H1 (cell line): Measurements from ENCODE around the gene EXOC1. TPM values are rescaled to one million over a fixed set of nuclear protein-coding genes. Genes with fewer than 3 reads are reported as not detected.

Experiments used
- CTCF ChIA-PET: fragments of 300-600 bp; sonication (Branson Sonifier 250); formaldehyde crosslinking; loops from one replicate; lab custom pipeline; 2021; ENCODE audit not compliant: partially characterized antibody; lab: Charles Lee
- POLR2A ChIA-PET: fragments of 300-600 bp; sonication (Branson Sonifier 250); formaldehyde crosslinking; loops from one replicate; lab custom pipeline; 2021; ENCODE audit warnings: inconsistent platforms; ENCODE audit not compliant: partially characterized antibody; lab: Charles Lee
- DNase-seq, 2 experiments: peaks; one replicate each; pipeline versions ENCODE4 v3.0.0 to v3.0.0-alpha.2; 2010 to 2022; ENCODE audit warnings: low spot score in 2 of 2, low read depth in 1 of 2, mixed read lengths in 1 of 2
- FAIRE-seq: peaks from 2 replicates; lab custom pipeline; 2011; peaks lifted over from hg19 to GRCh38; lab: Jason Lieb, UNC
- H2AFZ ChIP-seq: 2 replicates; pipeline ENCODE4 v1.8.1; 2012; ENCODE audit warnings: low read length, inconsistent platforms
- H2AK5ac ChIP-seq: 2 replicates; pipeline ENCODE4 v1.6.1; 2013; ENCODE audit warnings: low read depth, low read length
- H2BK120ac ChIP-seq: replicated peaks from 2 replicates; pipeline ENCODE3; 2013; ENCODE audit warnings: low read depth, low read length, inconsistent platforms
- H2BK12ac ChIP-seq: 2 replicates; pipeline ENCODE4 v1.6.1; 2013; ENCODE audit warnings: low read depth, low read length
- H2BK15ac ChIP-seq: 2 replicates; pipeline ENCODE4 v1.6.1; 2013; ENCODE audit warnings: low read length
- H2BK20ac ChIP-seq: 2 replicates; pipeline ENCODE4 v1.6.1; 2013; ENCODE audit warnings: low read length
- H2BK5ac ChIP-seq: 2 replicates; pipeline ENCODE4 v1.6.1; 2013; ENCODE audit warnings: low read depth, low read length
- H3K14ac ChIP-seq: 2 replicates; pipeline ENCODE4 v1.6.1; 2013; ENCODE audit warnings: inconsistent platforms; ENCODE audit not compliant: insufficient read length
- H3K18ac ChIP-seq: 2 replicates; pipeline ENCODE4 v1.6.1; 2013; ENCODE audit warnings: low read length; ENCODE audit errors: extremely low read depth
- H3K23ac ChIP-seq: 2 replicates; pipeline ENCODE4 v1.6.1; 2013; ENCODE audit warnings: inconsistent platforms; ENCODE audit not compliant: insufficient read length
- H3K23me2 ChIP-seq: 2 replicates; pipeline ENCODE4 v1.6.1; 2013; ENCODE audit warnings: low read depth, low read length
- H3K27ac ChIP-seq: 2 replicates; pipeline ENCODE4 v1.6.1; 2011; ENCODE audit warnings: low read depth, low read length, inconsistent platforms
- H3K27me3 ChIP-seq, 4 experiments: replicated peaks in 1 of 4; 1 replicate in 1 of 4; 2 replicates in 3 of 4; pipeline versions ENCODE4 v1.6.1 to v1.8.1; 2011 to 2013; ENCODE audit warnings: low read length in 3 of 4, mild to moderate bottlenecking in 3 of 4, inconsistent platforms in 2 of 4, mixed read lengths in 2 of 4, moderate library complexity in 1 of 4; ENCODE audit not compliant: control insufficient read depth in 3 of 4, insufficient read depth in 3 of 4; ENCODE audit errors: extremely low read depth in 1 of 4
- H3K36me3 ChIP-seq, 4 experiments: 2 replicates each; pipeline versions ENCODE4 v1.6.1 to v1.8.1; 2011 to 2013; ENCODE audit warnings: mild to moderate bottlenecking in 4 of 4, low read length in 3 of 4, moderate library complexity in 2 of 4, control low read depth in 1 of 4, inconsistent platforms in 1 of 4; ENCODE audit not compliant: insufficient read depth in 4 of 4, control insufficient read depth in 2 of 4
- H3K4ac ChIP-seq: replicated peaks from 2 replicates; pipeline ENCODE3; 2013; ENCODE audit warnings: low read length, low read depth, mixed read lengths, inconsistent platforms; ENCODE audit not compliant: insufficient read length
- H3K4me1 ChIP-seq, 4 experiments: replicated peaks in 1 of 4; 1 replicate in 1 of 4; 2 replicates in 3 of 4; pipeline versions ENCODE4 v1.6.1 to v1.8.1; 2011 to 2013; ENCODE audit warnings: low read length in 3 of 4, inconsistent platforms in 2 of 4, mixed read lengths in 1 of 4; ENCODE audit not compliant: insufficient read depth in 4 of 4, control insufficient read depth in 3 of 4
- H3K4me2 ChIP-seq, 2 experiments: 2 replicates each; pipeline versions ENCODE4 v1.6.1 to v1.8.1; 2011 to 2013; ENCODE audit warnings: low read depth in 2 of 2, low read length in 2 of 2, control low read depth in 1 of 2, inconsistent platforms in 1 of 2, mild to moderate bottlenecking in 1 of 2; ENCODE audit not compliant: insufficient read depth in 1 of 2
- H3K4me3 ChIP-seq, 4 experiments: fragments of 200-600, 300-600 bp in 1 of 4; sonication (generic), shearing (Covaris generic), sonication (Bioruptor Twin) in 1 of 4; 2 replicates each; pipeline versions ENCODE4 v1.5.1 to v1.8.1; 2011 to 2016; ENCODE audit warnings: low read length in 4 of 4, low read depth in 3 of 4, control low read depth in 2 of 4, inconsistent platforms in 2 of 4, mild to moderate bottlenecking in 2 of 4, mixed read lengths in 1 of 4, moderate library complexity in 1 of 4; ENCODE audit not compliant: insufficient read depth in 2 of 4; ENCODE audit errors: extremely low read depth in 1 of 4
- H3K56ac ChIP-seq: replicated peaks from 2 replicates; pipeline ENCODE3; 2013; ENCODE audit warnings: low read depth, mild to moderate bottlenecking, mixed read lengths, low read length, inconsistent platforms; ENCODE audit not compliant: insufficient read length
- H3K79me1 ChIP-seq: 2 replicates; pipeline ENCODE4 v1.6.1; 2013; ENCODE audit warnings: low read depth, low read length, control low read depth
- H3K79me2 ChIP-seq, 2 experiments: 2 replicates each; pipeline versions ENCODE4 v1.6.1 to v1.8.1; 2012 to 2013; ENCODE audit warnings: low read length in 2 of 2, mild to moderate bottlenecking in 2 of 2, inconsistent platforms in 1 of 2; ENCODE audit not compliant: insufficient read depth in 2 of 2, control insufficient read depth in 1 of 2
- H3K9ac ChIP-seq, 4 experiments: replicated peaks in 1 of 4; 1 replicate in 1 of 4; 2 replicates in 3 of 4; pipeline versions ENCODE4 v1.6.1 to v1.8.1; 2011 to 2013; ENCODE audit warnings: low read depth in 3 of 4, low read length in 3 of 4, control low read depth in 2 of 4, mild to moderate bottlenecking in 2 of 4, moderate library complexity in 2 of 4, inconsistent platforms in 1 of 4; ENCODE audit errors: extremely low read depth in 1 of 4
- H3K9me3 ChIP-seq, 2 experiments: 2 replicates each; pipeline versions ENCODE4 v1.6.1 to v1.8.1; 2012 to 2013; ENCODE audit warnings: mild to moderate bottlenecking in 2 of 2, moderate library complexity in 2 of 2, control low read depth in 1 of 2, inconsistent platforms in 1 of 2, low read depth in 1 of 2, low read length in 1 of 2, mixed read lengths in 1 of 2; ENCODE audit not compliant: insufficient read depth in 2 of 2
- H4K20me1 ChIP-seq, 2 experiments: replicated peaks in 1 of 2; 2 replicates each; pipeline versions ENCODE3 to v1.8.1; 2011 to 2013; ENCODE audit warnings: inconsistent platforms in 2 of 2, low read length in 2 of 2, mild to moderate bottlenecking in 1 of 2; ENCODE audit not compliant: insufficient read depth in 2 of 2, control insufficient read depth in 1 of 2
- H4K5ac ChIP-seq: 2 replicates; pipeline ENCODE4 v1.6.1; 2013; ENCODE audit warnings: low read length, low read depth, mixed read lengths, inconsistent platforms; ENCODE audit not compliant: insufficient read length
- H4K8ac ChIP-seq: 2 replicates; pipeline ENCODE4 v1.8.0; 2013; ENCODE audit warnings: mild to moderate bottlenecking, moderate library complexity, low read length, inconsistent platforms; ENCODE audit not compliant: insufficient read depth; ENCODE audit errors: extremely low read depth
- H4K91ac ChIP-seq: replicated peaks from 2 replicates; pipeline ENCODE3; 2013; ENCODE audit warnings: low read length, mixed read lengths, inconsistent platforms; ENCODE audit not compliant: insufficient read length
- BACH1 ChIP-seq: IDR thresholded peaks from 2 replicates; pipeline ENCODE4 v1.6.1; 2012; ENCODE audit warnings: low read length, improper control_type of control experiment
- CHD1 ChIP-seq: IDR thresholded peaks from 2 replicates; pipeline ENCODE4 v1.6.1; 2012; ENCODE audit warnings: low read depth, low read length, improper control_type of control experiment
- CREB1 ChIP-seq: IDR thresholded peaks from 2 replicates; pipeline ENCODE4 v1.6.1; 2012; ENCODE audit warnings: inconsistent platforms
- CTCF ChIP-seq, 3 experiments: IDR thresholded peaks; 1 replicate in 2 of 3; 2 replicates in 1 of 3; pipeline versions ENCODE4 v1.5.1 to v1.6.1; 2011; ENCODE audit warnings: low read length in 3 of 3, mild to moderate bottlenecking in 3 of 3, inconsistent platforms in 2 of 3, low read depth in 1 of 3, moderate library complexity in 1 of 3; ENCODE audit not compliant: insufficient read depth in 1 of 3; ENCODE audit errors: control extremely low read depth in 1 of 3
- EZH2 ChIP-seq: fragments of 200-600 bp; sonication (generic); IDR thresholded peaks from 2 replicates; pipeline ENCODE4 v1.7.1; 2012; ENCODE audit warnings: low read depth, mild to moderate bottlenecking, moderate library complexity, low read length, inconsistent platforms; ENCODE audit not compliant: severe bottlenecking
- HDAC2 ChIP-seq, 2 experiments: fragments of 300-600 bp in 1 of 2; sonication (generic) in 1 of 2; IDR thresholded peaks; 2 replicates each; pipeline ENCODE4 v1.6.1; 2011 to 2012; ENCODE audit warnings: low read depth in 2 of 2, low read length in 2 of 2, mild to moderate bottlenecking in 2 of 2, moderate library complexity in 2 of 2, borderline replicate concordance in 1 of 2, inconsistent platforms in 1 of 2
- JUND ChIP-seq: IDR thresholded peaks from 2 replicates; pipeline ENCODE4 v1.6.1; 2011; ENCODE audit warnings: mild to moderate bottlenecking, improper control_type of control experiment, low read length
- POLR2A ChIP-seq, 2 experiments: IDR thresholded peaks; 1 replicate in 1 of 2; 2 replicates in 1 of 2; pipeline ENCODE4 v1.6.1; 2011; ENCODE audit warnings: low read depth in 2 of 2, low read length in 2 of 2, mild to moderate bottlenecking in 2 of 2; ENCODE audit errors: control extremely low read depth in 1 of 2
- POU5F1 ChIP-seq: IDR thresholded peaks from 2 replicates; pipeline ENCODE4 v1.6.1; 2011; ENCODE audit warnings: low read depth, mild to moderate bottlenecking, low read length, moderate library complexity
- RFX5 ChIP-seq: IDR thresholded peaks from 2 replicates; pipeline ENCODE4 v1.6.1; 2011; ENCODE audit warnings: low read depth, low read length, improper control_type of control experiment, borderline replicate concordance
- SIRT6 ChIP-seq: IDR thresholded peaks from one replicate; pipeline ENCODE4 v1.7.1; 2012; ENCODE audit warnings: low read length, inconsistent platforms
- SP4 ChIP-seq: IDR thresholded peaks from 2 replicates; pipeline ENCODE4 v1.6.1; 2012; ENCODE audit warnings: low read length, inconsistent platforms
- WGBS, 2 experiments: shearing (Covaris generic) in 1 of 2; methylation state at CpG; one replicate each; pipeline versions ENCODE4 v1.1.6 to v1.1.7; 2013 to 2015; ENCODE audit warnings: low lambda C conversion rate in 2 of 2, mixed read lengths in 2 of 2, inconsistent platforms in 1 of 2, low coverage in 1 of 2, missing lambda C conversion rate in 1 of 2; ENCODE audit not compliant: insufficient replicate concordance in 2 of 2, insufficient coverage in 1 of 2, insufficient read length in 1 of 2; ENCODE audit errors: extremely low coverage in 1 of 2, missing lambda C conversion rate in 1 of 2; 5-methylcytosine and 5-hydroxymethylcytosine counted together
- polyA plus RNA-seq, 7 experiments: library from polyadenylated mRNA; depleted of rRNA in 3 of 7; stranded (reverse) in 5 of 7; unstranded in 2 of 7; fragments of >200 nt in 5 of 7; fragments of 200-250 nt in 2 of 7; gene quantifications; 1 replicate in 5 of 7; 2 replicates in 1 of 7; 4 replicates in 1 of 7; pipeline versions ENCODE4 v1.2.1 to v1.2.3, GENCODE V29; 2011 to 2013; ENCODE audit warnings: missing spikeins in 2 of 7, mixed read lengths in 2 of 7
- total RNA-seq: library from RNA; stranded (reverse); fragmentation: NEBNext Ultra II Directional; extraction: Animal tissue kit (Norgen Biotek cat#: 25700); gene quantifications from 2 replicates; pipeline ENCODE4 v1.2.1, GENCODE V29; 2021

Gene EXOC1
- total and polyA plus RNA-seq, 2 of the 8 experiments (the other 6 are each of a cell fraction or from before 2014, with no cell fraction given): 5.9 to 19.6 TPM

- Histone ChIP-seq H2BK5ac (no peak overlapping the region), H3K27ac (no peak overlapping the region), H3K4ac (no peak overlapping the region), H2AFZ (no peak overlapping the region), H3K9ac (no peak overlapping the region), H3K27me3 (no peaks in the 10 kb centered on the region), H2BK15ac (no peak overlapping the region), H3K23me2 (no peaks in the 10 kb centered on the region), H3K56ac (no peak overlapping the region), H3K36me3 (peaks cover 0 to 14% (median 0%) of the 10 kb centered on the region in 4 experiments; a peak in 4 of 8 replicates), H3K4me3 (no peak overlapping the region), H4K5ac (no peak overlapping the region), H4K8ac (no peak overlapping the region), H3K18ac (no peak overlapping the region), H2BK20ac (no peak overlapping the region), H3K9me3 (no peaks in the 10 kb centered on the region), H3K79me1 (no peaks in the 10 kb centered on the region), H2BK12ac (no peak overlapping the region), H3K23ac (no peak overlapping the region), H2AK5ac (no peak overlapping the region), H4K91ac (no peak overlapping the region), H3K4me1 (no peaks in the 10 kb centered on the region), H2BK120ac (no peak overlapping the region), H3K14ac (no peak overlapping the region), H3K79me2 (no peaks in the 10 kb centered on the region), H3K4me2 (no peak overlapping the region), H4K20me1 (no peaks in the 10 kb centered on the region)
- 83% methylated on average over 2 of the region's 2 CpGs; no CpG with 5 or more reads in 1 of the 2 experiments for WGBS, 2 experiments
- no peak for FAIRE-seq
- POLR2A ChIA-PET: no interaction called here
- DNase-seq: no peak
- CTCF ChIA-PET: no interaction called here
- TF ChIP-seq JUND: no peak
- no peak for TF ChIP-seq SIRT6
- no peak for TF ChIP-seq BACH1
- no peak for TF ChIP-seq RFX5
- TF ChIP-seq HDAC2 (IDR thresholded peaks at IDR 0.05; ENCODE audit: borderline replicate concordance in 1 of 2, low read depth in 2 of 2, low read length in 2 of 2): no peak
- TF ChIP-seq POLR2A (IDR thresholded peaks at IDR 0.05; ENCODE audit: control extremely low read depth in 1 of 2, low read depth in 2 of 2, low read length in 2 of 2): no peak
- no peak for TF ChIP-seq CREB1
- TF ChIP-seq CTCF (IDR thresholded peaks at IDR 0.05; ENCODE audit: control extremely low read depth in 1 of 3, insufficient read depth in 1 of 3, low read depth in 1 of 3, low read length in 3 of 3): no peak
- no peak for TF ChIP-seq SP4
- no peak for TF ChIP-seq CHD1
- TF ChIP-seq POU5F1: no peak
- TF ChIP-seq EZH2: no peak
These were observed 30.8 kb downstream of the EXOC1 start for GRCh38 chr4:55884093-55884850.
